ENCODE data around the gene CEP72. TPM values are rescaled to one million over a fixed set of nuclear protein-coding genes. Genes with fewer than 3 reads are reported as not detected.

The CEP72 gene
- total and polyA plus RNA-seq, 2 experiments from 2014 or later: 1.7 to 2.4 TPM

DNA sequence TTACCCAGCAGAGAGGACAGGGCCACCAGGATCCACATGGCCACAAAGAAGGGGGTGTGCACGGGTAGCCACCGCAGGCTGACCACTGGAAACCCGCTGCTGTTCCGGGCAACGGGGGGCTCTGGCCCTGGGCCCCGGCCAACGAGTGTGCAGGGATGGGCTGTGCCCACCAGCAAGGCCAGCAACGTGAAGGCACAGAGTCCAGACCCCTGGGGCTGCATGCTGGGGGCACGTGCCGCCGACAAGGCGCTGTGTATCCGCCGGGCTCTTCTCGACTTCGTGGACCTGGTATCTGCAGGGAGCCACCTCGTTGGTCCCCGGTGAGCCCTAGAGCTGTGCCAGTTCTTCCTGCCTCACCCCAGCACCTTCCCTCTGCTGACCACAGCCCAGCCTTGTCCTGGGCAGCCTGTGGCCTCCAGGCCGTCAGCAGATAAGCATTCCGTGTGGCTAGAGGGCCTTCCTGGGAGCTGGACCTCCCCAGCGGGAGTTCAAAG, 42.2 kb upstream of the CEP72 start:
- H3K27ac ChIP-seq: no peak overlapping the region
- no peaks in the 10 kb centered on the region for H4K20me1 ChIP-seq (ENCODE audit: insufficient read depth)
- in situ Hi-C loops (cut with MboI): no loop called here
- TF ChIP-seq EZH2phosphoT487 (IDR thresholded peaks at IDR 0.05; ENCODE audit: insufficient read depth, low read depth) (no peak), EZH2 (IDR thresholded peaks at IDR 0.05; ENCODE audit: insufficient read depth, poor library complexity, severe bottlenecking) (no peak)
- H3K4me1 ChIP-seq (ENCODE audit: insufficient read depth): no peaks in the 10 kb centered on the region
- no peaks in the 10 kb centered on the region for H3K36me3 ChIP-seq (ENCODE audit: low read depth)
- no peak overlapping the region for H3K9ac ChIP-seq
- no peaks in the 10 kb centered on the region; the same call in 1 of the 2 replicates for H3F3A ChIP-seq (ENCODE audit: insufficient read depth)
- 66 to 71% methylated on average over 19 to 21 of the region's 21 CpGs for WGBS, 2 experiments (ENCODE audit: low coverage in 1 of 2, low lambda C conversion rate in 2 of 2, missing lambda C conversion rate in 2 of 2)
- H3K4me3 ChIP-seq: no peak overlapping the region
- no peak for DNase-seq
- H3K9me2 ChIP-seq (ENCODE audit: insufficient read depth): no peaks in the 10 kb centered on the region
- peaks cover 22% of the 10 kb centered on the region for H3K27me3 ChIP-seq (replicated peaks; ENCODE audit: insufficient read depth)
- H3K79me2 ChIP-seq (ENCODE audit: insufficient read depth): no peaks in the 10 kb centered on the region
- H2AFZ ChIP-seq: no peak overlapping the region
- no peaks in the 10 kb centered on the region for H3K9me3 ChIP-seq (ENCODE audit: low read depth)
- no peak overlapping the region for H3K4me2 ChIP-seq (ENCODE audit: unreplicated experiment)

DNA sequence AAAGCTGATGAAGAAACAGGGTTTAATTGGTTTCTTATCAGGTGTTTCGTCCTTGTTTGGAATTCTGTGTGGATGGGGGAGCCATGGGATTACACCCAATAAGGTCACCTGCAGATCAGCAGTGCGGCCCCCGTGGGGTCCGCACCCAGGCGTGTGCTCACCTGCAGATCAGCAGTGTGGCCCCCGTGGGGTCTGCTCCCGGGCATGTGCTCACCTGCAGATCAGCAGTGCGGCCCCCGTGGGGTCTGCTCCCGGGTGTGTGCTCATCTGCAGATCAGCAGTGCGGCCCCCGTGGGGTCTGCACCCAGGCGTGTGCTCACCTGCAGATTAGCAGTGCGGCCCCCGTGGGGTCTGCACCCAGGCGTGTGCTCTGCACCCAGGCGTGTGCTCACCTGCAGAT, 41.7 kb upstream of the CEP72 start:
- no peaks in the 10 kb centered on the region for H3K9me2 ChIP-seq (ENCODE audit: insufficient read depth)
- no peaks in the 10 kb centered on the region; the same call in 1 of the 2 replicates for H3F3A ChIP-seq (ENCODE audit: insufficient read depth)
- no peak overlapping the region for H3K27ac ChIP-seq
- no peak overlapping the region for H3K4me3 ChIP-seq
- DNase-seq: no peak
- no peak overlapping the region for H2AFZ ChIP-seq
- TF ChIP-seq EZH2phosphoT487 (IDR thresholded peaks at IDR 0.05; ENCODE audit: insufficient read depth, low read depth): no peak
- TF ChIP-seq EZH2 (IDR thresholded peaks at IDR 0.05; ENCODE audit: insufficient read depth, poor library complexity, severe bottlenecking): no peak
- no peak overlapping the region for H3K9ac ChIP-seq
- H3K36me3 ChIP-seq (ENCODE audit: low read depth): no peaks in the 10 kb centered on the region
- H3K4me1 ChIP-seq (ENCODE audit: insufficient read depth): no peaks in the 10 kb centered on the region
- no peaks in the 10 kb centered on the region for H3K79me2 ChIP-seq (ENCODE audit: insufficient read depth)
- in situ Hi-C loops (cut with MboI): no loop called here
- 54 to 64% methylated on average over 8 to 17 of the region's 17 CpGs for WGBS, 2 experiments (ENCODE audit: low coverage in 1 of 2, low lambda C conversion rate in 2 of 2, missing lambda C conversion rate in 2 of 2)
- H3K27me3 ChIP-seq (replicated peaks; ENCODE audit: insufficient read depth): peaks cover 22% of the 10 kb centered on the region
- no peaks in the 10 kb centered on the region for H3K9me3 ChIP-seq (ENCODE audit: low read depth)
- no peak overlapping the region for H3K4me2 ChIP-seq (ENCODE audit: unreplicated experiment)
- H4K20me1 ChIP-seq (ENCODE audit: insufficient read depth): no peaks in the 10 kb centered on the region

DNA sequence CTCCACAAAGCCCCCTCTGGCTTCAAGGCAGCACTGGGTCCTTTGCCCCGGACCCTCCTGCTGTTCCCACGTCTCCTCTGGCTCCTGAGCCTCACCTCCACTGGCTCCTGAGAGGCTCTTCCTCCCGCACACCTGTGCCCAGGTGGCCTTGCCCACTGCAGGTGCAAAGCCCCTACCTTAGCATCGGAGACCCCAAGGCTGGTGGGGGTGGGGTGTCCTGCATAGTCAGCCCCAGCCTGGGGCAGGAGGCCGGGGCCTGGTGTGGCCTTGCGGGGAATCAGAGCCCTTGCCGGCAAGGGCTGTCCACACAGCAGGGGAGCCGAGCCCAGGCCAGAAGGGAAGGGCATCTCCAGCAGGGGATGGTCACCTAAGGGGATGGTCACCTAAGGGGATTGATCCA, 41.3 kb upstream of the CEP72 start:
- H3K27ac ChIP-seq: no peak overlapping the region
- H3F3A ChIP-seq (ENCODE audit: insufficient read depth): no peaks in the 10 kb centered on the region; the same call in 1 of the 2 replicates
- no peaks in the 10 kb centered on the region for H4K20me1 ChIP-seq (ENCODE audit: insufficient read depth)
- WGBS, 2 experiments (ENCODE audit: low coverage in 1 of 2, low lambda C conversion rate in 2 of 2, missing lambda C conversion rate in 2 of 2): 54 to 58% methylated on average over 8 of the region's 8 CpGs
- no peak overlapping the region for H3K4me3 ChIP-seq
- no peaks in the 10 kb centered on the region for H3K9me2 ChIP-seq (ENCODE audit: insufficient read depth)
- no peak for DNase-seq
- TF ChIP-seq EZH2phosphoT487 (IDR thresholded peaks at IDR 0.05; ENCODE audit: insufficient read depth, low read depth) (no peak), EZH2 (IDR thresholded peaks at IDR 0.05; ENCODE audit: insufficient read depth, poor library complexity, severe bottlenecking) (no peak)
- no peaks in the 10 kb centered on the region for H3K79me2 ChIP-seq (ENCODE audit: insufficient read depth)
- no peak overlapping the region for H3K4me2 ChIP-seq (ENCODE audit: unreplicated experiment)
- no peaks in the 10 kb centered on the region for H3K4me1 ChIP-seq (ENCODE audit: insufficient read depth)
- no peaks in the 10 kb centered on the region for H3K36me3 ChIP-seq (ENCODE audit: low read depth)
- H3K9ac ChIP-seq: no peak overlapping the region
- H3K9me3 ChIP-seq (ENCODE audit: low read depth): no peaks in the 10 kb centered on the region
- in situ Hi-C loops (cut with MboI): no loop called here
- H2AFZ ChIP-seq: no peak overlapping the region
- H3K27me3 ChIP-seq (replicated peaks; ENCODE audit: insufficient read depth): peaks cover 22% of the 10 kb centered on the region

DNA sequence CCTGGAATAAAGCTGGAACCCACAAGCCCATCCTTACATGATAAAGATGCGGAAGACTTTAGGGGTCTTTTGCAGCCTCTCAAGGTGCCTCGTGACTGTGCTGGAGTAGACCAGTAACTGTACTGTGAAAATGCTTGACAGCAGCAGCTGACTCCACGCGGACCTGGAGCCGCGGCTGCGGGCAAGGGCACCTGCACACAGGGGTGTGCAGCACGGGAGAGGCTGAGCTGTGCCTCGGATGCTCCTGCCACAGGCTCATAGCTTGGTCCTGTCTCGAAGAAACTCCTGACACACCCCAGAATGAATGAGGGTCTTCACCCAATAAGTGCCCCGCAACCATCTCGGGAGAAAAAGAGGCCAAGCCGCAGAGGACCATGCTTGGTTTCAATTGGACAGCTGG, 40.3 kb upstream of the CEP72 start:
- Histone ChIP-seq H3K4me3 (no peak overlapping the region), H3K79me2 (ENCODE audit: insufficient read depth) (no peaks in the 10 kb centered on the region), H3K9me2 (ENCODE audit: insufficient read depth) (no peaks in the 10 kb centered on the region), H3K9me3 (ENCODE audit: low read depth) (no peaks in the 10 kb centered on the region), H3K4me2 (ENCODE audit: unreplicated experiment) (no peak overlapping the region), H3F3A (ENCODE audit: insufficient read depth) (no peaks in the 10 kb centered on the region), H3K36me3 (ENCODE audit: low read depth) (no peaks in the 10 kb centered on the region), H3K9ac (no peak overlapping the region), H4K20me1 (ENCODE audit: insufficient read depth) (no peaks in the 10 kb centered on the region), H2AFZ (no peak overlapping the region), H3K27ac (no peak overlapping the region), H3K4me1 (ENCODE audit: insufficient read depth) (no peaks in the 10 kb centered on the region), H3K27me3 (replicated peaks; ENCODE audit: insufficient read depth) (peaks cover 22% of the 10 kb centered on the region)
- TF ChIP-seq EZH2 (IDR thresholded peaks at IDR 0.05; ENCODE audit: insufficient read depth, poor library complexity, severe bottlenecking) (no peak), EZH2phosphoT487 (IDR thresholded peaks at IDR 0.05; ENCODE audit: insufficient read depth, low read depth) (no peak)
- in situ Hi-C loops (cut with MboI): no loop called here
- DNase-seq: no peak
- WGBS, 2 experiments (ENCODE audit: low coverage in 1 of 2, low lambda C conversion rate in 2 of 2, missing lambda C conversion rate in 2 of 2): 70 to 71% methylated on average over 13 of the region's 13 CpGs

Data from GM23248 (cell line).